Peyer's patch (tissue), 4 donors: ENCODE data around the gene ZNF783. TPM values are rescaled to one million over a fixed set of nuclear protein-coding genes. Genes with fewer than 3 reads are reported as not detected.

ENCODE experiments used
- DNase-seq, 3 donors: peaks; one replicate each; pipeline ENCODE4 v3.0.0-alpha.2; 2017 to 2019
- H3K27ac ChIP-seq, 4 donors: fragments of 200-600 bp; sonication (generic); one replicate each; pipeline ENCODE4 v1.5.1; 2016 to 2019
- H3K27me3 ChIP-seq, 2 donors: fragments of 200-600 bp; sonication (generic); one replicate each; pipeline ENCODE4 v1.5.1; 2019
- H3K36me3 ChIP-seq, 3 donors: fragments of 200-600 bp; sonication (generic); one replicate each; pipeline ENCODE4 v1.5.1; 2016 to 2019
- H3K4me1 ChIP-seq, 4 donors: fragments of 200-600 bp; sonication (generic); one replicate each; pipeline ENCODE4 v1.5.1; 2016 to 2019
- H3K4me3 ChIP-seq, 4 donors: fragments of 200-600 bp; sonication (generic); 1 replicate in 3 of 4; 2 replicates in 1 of 4; pipeline ENCODE4 v1.5.1; 2016 to 2019; ENCODE audit warnings: mild to moderate bottlenecking in 1 of 4
- H3K9me3 ChIP-seq, 4 donors: fragments of 200-600 bp; sonication (generic); one replicate each; pipeline ENCODE4 v1.5.1; 2016 to 2019; ENCODE audit warnings: mild to moderate bottlenecking in 1 of 4
- CTCF ChIP-seq, 6 experiments: fragments of 450-650 bp in 4 of 6; fragments of 200-600 bp in 2 of 6; sonication (generic) in 1 of 6; IDR thresholded peaks; one replicate each; pipeline ENCODE4 v1.5.1; 2017 to 2019; ENCODE audit warnings: antibody characterized with exemption in 6 of 6, mild to moderate bottlenecking in 3 of 6, moderate library complexity in 1 of 6
- POLR2A ChIP-seq, 2 donors: fragments of 450-650 bp; IDR thresholded peaks; one replicate each; pipeline ENCODE4 v1.5.1; 2017; ENCODE audit warnings: antibody characterized with exemption in 2 of 2, mild to moderate bottlenecking in 2 of 2, moderate library complexity in 2 of 2
- total RNA-seq, 4 donors: library from RNA; depleted of rRNA; stranded (reverse); fragments of >200 nt; gene quantifications; one replicate each; pipeline ENCODE4 v1.1.0, GENCODE V29; 2016

ZNF783 gene
- total RNA-seq, 4 donors from 2014 or later: 10.7 to 86.6 (median 24.9) TPM

GRCh38 chr7:149289856-149290255, 27.9 kb downstream of the ZNF783 start:
- no peak overlapping the region for H3K4me3 ChIP-seq
- no peaks in the 10 kb centered on the region for H3K27me3 ChIP-seq
- peak in 1 of 3 donors; percentile 27 for DNase-seq
- H3K36me3 ChIP-seq: peaks cover 0 to 18% (median 0%) of the 10 kb centered on the region in 3 donors
- H3K27ac ChIP-seq: no peak overlapping the region
- TF ChIP-seq POLR2A (IDR thresholded peaks at IDR 0.05) (no peak), CTCF (IDR thresholded peaks at IDR 0.05) (no peak)
- peaks cover 0 to 9% (median 6%) of the 10 kb centered on the region in 4 donors for H3K4me1 ChIP-seq
- H3K9me3 ChIP-seq: no peaks in the 10 kb centered on the region

GRCh38 chr7:149291036-149291780, 29.2 kb downstream of the ZNF783 start:
- TF ChIP-seq CTCF (IDR thresholded peaks at IDR 0.05): no peak
- no peak for TF ChIP-seq POLR2A (IDR thresholded peaks at IDR 0.05)
- H3K36me3 ChIP-seq: peaks cover 0 to 22% (median 0%) of the 10 kb centered on the region in 3 donors

GRCh38 chr7:149291781-149292461, 29.9 kb downstream of the ZNF783 start:
- TF ChIP-seq POLR2A (IDR thresholded peaks at IDR 0.05): no peak
- no peak for TF ChIP-seq CTCF (IDR thresholded peaks at IDR 0.05)
- no peaks in the 10 kb centered on the region for H3K9me3 ChIP-seq
- H3K36me3 ChIP-seq: peaks cover 0 to 22% (median 0%) of the 10 kb centered on the region in 3 donors

More at GRCh38 chr7:149291036-149291780, 29.2 kb downstream of the ZNF783 start:
- Histone ChIP-seq H3K4me3 (no peak overlapping the region), H3K27ac (no peak overlapping the region), H3K27me3 (no peaks in the 10 kb centered on the region), H3K9me3 (no peaks in the 10 kb centered on the region), H3K4me1 (no peaks in the 10 kb centered on the region)
- DNase-seq: peak in 1 of 3 donors; percentile 30

GRCh38 chr7:149292462-149292823, 30.4 kb downstream of the ZNF783 start:
- Histone ChIP-seq H3K4me1 (no peaks in the 10 kb centered on the region), H3K9me3 (no peaks in the 10 kb centered on the region), H3K36me3 (peaks cover 0 to 22% (median 0%) of the 10 kb centered on the region in 3 donors), H3K27ac (no peak overlapping the region), H3K4me3 (no peak overlapping the region), H3K27me3 (no peaks in the 10 kb centered on the region)
- TF ChIP-seq CTCF (IDR thresholded peaks at IDR 0.05) (no peak), POLR2A (IDR thresholded peaks at IDR 0.05) (no peak)
- peak in 1 of 3 donors; percentile 29 for DNase-seq

More at GRCh38 chr7:149291781-149292461, 29.9 kb downstream of the ZNF783 start:
- Histone ChIP-seq H3K4me1 (no peaks in the 10 kb centered on the region), H3K4me3 (no peak overlapping the region), H3K27me3 (no peaks in the 10 kb centered on the region), H3K27ac (no peak overlapping the region)
- DNase-seq: peak in 1 of 3 donors; percentile 32

- TF ChIP-seq CTCF (IDR thresholded peaks at IDR 0.05) (no peak), POLR2A (IDR thresholded peaks at IDR 0.05) (no peak)
- no peak overlapping the region for H3K27ac ChIP-seq
- H3K4me1 ChIP-seq: no peaks in the 10 kb centered on the region
Observed at GRCh38 chr7:149293338-149293737, 31.3 kb downstream of the ZNF783 start.

More at GRCh38 chr7:149293338-149293737, 31.3 kb downstream of the ZNF783 start:
- Histone ChIP-seq H3K36me3 (peaks cover 0 to 22% (median 0%) of the 10 kb centered on the region in 3 donors), H3K4me3 (no peak overlapping the region), H3K9me3 (no peaks in the 10 kb centered on the region), H3K27me3 (no peaks in the 10 kb centered on the region)
- no peak for DNase-seq
